GM21786 (cell line): ENCODE data around the gene COL19A1.

ENCODE experiments used
- ATAC-seq: cut with Tn5 transposase; IDR thresholded peaks from one replicate; pipeline ENCODE4 v1.9.1; 2021; ENCODE audit not compliant: unreplicated experiment

Gene COL19A1

DNA sequence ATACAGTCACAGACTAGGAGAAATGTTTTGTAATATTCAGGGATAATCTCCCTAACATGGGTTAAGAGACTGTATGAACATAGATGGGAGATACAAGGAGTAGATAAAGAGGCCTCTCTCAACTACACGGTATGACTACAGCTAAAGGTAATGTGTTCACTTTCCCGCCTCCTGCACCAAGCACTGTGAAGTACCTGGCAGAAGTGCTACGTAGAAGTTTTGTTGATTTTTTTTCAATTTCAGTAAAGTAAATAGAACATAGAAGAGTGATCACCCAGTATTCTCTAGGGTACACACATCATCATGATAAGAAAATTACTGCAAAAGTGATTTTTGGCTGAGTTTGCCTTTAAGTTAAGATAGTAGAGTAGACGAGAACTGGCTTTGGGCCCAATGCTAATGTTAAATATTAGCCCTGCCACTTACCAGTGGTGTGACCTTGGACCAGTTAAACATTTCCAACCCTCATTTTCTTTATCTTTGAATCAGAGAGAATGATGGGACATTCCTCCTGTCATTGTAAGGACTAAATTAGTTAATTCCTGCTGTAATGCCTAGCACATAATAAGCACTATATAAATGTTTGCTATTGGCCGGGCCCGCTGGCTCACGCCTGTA, 253.0 kb downstream of the COL19A1 start:
- no peak for ATAC-seq

DNA sequence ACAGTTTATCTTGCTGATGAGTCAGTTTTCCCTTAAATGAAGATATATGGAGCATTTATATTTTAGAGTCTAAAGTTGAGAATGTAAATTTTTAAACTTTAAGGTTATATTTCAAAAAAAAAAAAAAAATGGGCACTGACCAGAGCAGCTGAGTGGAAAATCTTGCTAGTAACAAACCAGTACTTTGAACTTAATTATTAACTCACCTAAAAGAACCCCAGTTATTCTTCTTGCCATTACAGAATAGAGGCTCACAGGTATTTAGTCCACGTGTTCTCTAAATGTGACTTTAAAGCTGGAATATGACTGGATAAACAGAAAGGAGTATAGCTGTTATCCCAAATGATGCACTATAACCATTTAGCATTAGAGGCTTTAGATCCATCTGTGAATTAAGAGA, 258.1 kb downstream of the COL19A1 start:
- peak; percentile 51 for ATAC-seq

DNA sequence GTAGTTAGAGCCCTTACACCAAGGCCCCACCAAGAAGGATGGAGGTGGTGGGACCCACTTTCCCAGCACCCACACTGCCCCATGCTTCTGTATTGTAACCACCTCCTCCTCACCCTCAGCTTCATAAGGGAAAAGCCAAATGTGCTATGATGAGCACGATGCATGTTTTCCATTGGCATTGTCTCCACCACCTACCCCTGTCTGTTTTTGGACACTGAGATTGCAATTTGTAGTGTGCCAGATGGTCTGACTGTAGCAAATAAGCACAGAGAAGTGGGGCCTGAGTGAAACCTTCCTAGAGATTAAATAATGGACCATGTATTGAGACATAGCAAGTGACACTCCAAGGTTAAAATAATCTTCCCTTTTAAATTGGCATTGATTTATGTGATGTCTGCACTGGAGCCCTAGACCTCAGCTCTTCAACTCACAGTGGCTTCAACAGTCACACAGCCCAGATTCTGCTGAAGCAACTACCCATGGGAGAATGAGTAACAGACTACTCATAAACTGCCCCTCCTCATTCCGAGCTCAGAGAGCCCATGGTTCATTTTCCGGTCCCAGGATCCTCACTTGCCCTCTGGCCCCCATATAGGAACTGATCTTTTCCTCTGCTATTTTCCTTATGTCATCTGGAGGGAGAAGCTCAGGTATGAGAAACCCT, 258.7 kb downstream of the COL19A1 start:
- no peak for ATAC-seq

DNA sequence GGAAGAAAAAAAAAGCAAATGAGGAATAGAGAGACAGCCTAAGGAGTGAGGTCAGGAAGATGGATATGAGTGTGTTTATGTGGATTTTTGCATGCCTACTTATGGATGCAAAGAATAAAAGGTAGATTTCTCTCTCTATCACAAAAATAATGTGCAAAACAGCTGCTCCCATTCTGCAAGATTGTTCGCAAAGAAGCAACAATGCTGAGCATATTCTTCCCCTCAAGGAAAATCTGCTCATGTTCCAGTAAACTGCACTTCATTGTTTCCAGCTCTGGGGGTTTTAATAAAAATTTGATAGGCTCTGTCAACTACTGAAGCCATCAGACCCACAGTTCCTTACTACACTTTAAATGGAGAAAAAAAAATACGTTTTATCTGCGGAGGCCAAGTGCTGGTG, 259.2 kb downstream of the COL19A1 start:
- ATAC-seq = no peak

DNA sequence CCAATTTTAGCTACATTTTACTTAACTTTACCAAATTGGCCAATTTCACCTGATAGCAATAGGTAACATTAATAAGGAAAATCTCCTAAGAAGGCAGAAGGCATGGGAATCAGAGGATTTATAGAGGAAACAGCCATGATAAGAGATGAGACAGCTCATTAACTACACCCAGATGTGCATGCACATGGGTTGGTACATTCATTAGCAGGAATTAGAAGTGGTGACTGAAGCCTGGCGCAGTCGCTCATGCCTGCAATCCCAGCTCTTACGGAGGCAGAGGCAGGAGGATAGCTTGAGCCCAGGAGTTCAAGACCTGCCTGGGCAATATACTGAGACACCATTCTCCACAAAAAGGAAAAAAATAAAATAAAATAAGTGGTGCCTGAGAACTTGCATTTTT, 263.0 kb downstream of the COL19A1 start:
- no peak for ATAC-seq

DNA sequence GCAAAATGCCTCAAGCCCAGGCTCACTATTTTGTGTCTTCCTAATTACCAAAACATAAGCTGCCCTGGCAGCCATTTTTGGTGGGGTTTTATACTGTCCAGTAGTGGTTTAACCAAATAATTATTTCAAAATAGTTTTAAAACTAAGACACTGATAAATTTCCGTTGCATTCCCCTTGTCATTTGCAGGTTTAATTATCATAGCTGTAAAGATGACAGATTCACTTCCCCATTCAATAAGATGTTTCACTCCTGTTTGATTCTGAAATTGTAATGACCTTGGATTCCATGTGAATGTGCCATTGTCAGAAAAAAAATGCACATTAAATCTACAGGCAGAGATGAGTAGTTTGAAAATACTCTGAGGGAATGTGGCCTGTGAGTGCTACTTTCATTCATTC, 264.5 kb downstream of the COL19A1 start:
- no peak for ATAC-seq

DNA sequence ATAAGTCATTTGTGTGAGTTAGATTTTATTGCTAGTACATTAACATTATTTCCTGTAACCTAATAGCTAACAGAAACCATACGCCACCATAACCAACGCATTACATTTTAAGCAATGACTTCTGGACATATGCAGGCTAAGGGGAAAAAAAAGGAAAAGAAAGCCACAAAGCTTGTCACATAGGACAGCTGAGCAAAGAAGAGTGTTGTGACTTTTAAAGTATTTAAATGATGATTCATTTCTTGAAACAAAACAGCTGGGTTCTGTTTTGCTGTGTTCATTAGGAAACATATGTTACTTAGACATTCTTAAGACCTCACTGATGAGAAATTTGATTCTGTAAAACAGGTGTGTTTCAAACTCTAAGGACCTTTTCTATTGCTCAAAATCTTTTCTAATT, 265.2 kb downstream of the COL19A1 start:
- peak; percentile 96 for ATAC-seq

DNA sequence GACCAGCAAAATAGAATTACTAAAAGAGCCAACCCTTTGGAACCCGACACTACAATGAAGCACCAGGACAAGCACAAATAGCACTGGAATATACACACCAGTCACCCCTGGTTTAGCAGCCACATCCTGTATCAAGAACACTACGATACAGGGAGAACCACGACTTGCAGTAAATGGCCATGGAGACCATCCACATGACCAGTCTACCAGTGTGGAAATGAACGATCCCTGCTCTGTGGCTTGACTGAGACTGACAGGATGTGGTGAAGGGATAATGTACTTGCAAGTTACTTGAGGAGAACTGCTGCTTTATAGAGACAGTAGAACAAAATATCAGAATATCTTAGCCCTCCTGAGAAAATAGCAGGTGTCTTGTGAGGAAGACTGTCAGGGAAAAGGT, 266.9 kb downstream of the COL19A1 start:
- no peak for ATAC-seq

DNA sequence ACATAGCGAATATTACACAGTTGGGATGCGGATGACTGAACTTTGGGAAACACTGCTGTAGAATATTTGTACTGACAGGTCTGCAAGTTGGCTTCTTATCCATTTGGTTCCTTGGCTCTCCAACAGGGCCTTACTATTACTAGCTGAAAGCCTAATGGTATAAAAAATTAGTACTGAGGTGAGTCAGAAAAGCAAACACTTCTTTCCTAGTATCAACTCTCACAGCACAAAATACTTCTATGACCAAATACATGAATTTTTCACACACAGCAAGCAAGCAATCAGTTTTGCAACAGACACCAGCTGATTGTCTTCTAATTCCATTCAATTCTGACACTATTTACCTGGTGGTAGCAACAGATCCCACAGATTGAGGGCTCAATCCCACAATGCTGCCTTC, 268.2 kb downstream of the COL19A1 start:
- no peak for ATAC-seq

DNA sequence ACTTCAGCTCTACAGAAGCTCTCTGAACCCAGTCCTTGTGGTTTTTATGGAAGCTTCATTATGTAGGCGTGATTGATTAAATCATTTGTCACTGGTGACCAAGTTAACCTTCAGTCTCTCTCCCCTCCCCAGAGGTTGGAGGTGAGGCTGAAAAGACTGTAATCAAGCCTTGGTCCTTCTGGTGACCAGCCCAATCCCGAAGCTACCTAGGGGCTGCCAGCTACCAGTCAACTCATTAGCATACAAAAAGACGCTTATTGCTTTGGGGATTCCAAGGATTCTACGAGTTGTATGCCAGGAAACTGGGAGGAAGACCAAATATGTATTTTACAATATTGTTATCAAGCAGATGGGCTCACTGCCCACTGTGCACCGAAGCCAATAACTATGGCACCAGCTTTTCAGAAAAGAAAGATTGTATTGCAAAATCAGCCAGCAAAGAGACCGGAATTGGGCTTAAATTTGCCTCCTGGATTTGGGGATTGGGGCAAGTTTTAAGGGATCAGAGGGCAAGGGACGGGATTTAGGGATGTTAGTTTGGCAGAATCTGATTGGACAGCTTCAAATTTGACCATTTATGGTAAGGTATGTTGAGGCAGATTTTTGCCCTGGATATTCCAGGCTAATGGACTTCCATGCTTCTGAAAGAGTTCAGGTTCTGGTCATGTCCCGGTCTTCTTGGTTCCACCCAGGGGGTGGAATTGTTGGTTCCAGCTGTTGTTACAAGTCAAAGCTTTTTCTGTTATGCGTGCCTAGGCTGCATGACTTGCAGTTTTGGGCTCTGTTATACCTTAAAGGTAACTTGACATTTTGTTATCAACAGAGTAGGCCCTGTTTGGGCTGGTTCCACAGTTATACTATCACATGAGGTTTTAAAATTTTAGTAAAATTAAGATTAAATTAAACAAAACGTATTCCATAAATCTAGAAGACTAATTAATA, 269.1 kb downstream of the COL19A1 start:
- ATAC-seq = no peak

DNA sequence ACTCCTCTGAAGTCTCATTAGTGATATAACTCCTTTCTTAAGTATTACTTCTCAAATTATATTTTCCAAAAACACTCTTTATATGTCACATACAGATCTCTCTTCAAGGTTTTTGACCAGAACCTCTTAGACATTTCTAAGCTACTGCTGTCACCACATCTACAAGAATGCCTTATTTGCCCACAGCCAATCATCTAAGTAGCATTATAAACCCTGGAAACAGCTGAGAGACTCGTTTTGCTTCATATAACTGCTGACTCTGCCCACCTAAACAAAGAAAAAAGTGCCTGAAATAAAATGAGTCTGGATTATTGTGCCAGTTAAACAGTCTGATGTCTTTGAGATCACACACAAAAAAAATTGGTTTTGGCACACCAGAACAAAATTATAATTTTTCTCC, 270.6 kb downstream of the COL19A1 start:
- ATAC-seq = no peak

DNA sequence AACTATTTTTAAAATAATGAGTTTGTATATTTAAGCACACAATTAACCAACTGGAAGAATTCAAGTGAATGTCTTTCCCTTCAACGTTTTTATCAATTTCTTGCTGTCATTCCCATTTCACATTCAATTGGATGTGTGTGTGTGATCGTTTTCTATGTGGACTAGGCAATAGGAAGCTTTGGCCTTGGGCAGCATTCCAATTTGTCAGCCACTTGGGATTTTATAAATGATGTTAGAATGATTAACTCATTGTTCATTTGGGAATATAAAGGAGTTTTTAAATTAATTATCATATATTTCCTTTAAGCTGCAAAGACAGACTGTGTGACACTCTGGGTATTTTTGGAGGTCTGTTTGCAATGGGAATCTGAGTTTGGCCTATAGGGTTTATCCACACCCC, 274.1 kb downstream of the COL19A1 start:
- no peak for ATAC-seq

DNA sequence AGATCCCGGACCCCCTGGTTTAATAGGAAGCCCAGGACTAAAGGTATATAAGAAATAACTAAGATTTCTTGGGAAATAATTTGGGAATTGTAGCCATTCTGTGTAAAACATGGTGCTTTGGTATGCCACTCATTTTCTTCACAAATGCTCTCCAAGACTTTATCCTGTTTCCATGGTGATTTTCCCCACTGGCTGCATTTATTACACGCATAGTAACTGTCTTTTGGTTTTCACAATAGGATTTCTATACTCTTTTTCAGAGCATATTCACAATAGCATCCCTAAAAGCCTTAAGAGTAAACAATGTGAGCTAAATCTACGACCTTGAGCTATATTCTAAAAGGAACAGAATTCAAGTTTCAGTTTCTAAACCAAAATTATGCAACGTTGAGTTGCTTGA, 275.7 kb downstream of the COL19A1 start:
- no peak for ATAC-seq

DNA sequence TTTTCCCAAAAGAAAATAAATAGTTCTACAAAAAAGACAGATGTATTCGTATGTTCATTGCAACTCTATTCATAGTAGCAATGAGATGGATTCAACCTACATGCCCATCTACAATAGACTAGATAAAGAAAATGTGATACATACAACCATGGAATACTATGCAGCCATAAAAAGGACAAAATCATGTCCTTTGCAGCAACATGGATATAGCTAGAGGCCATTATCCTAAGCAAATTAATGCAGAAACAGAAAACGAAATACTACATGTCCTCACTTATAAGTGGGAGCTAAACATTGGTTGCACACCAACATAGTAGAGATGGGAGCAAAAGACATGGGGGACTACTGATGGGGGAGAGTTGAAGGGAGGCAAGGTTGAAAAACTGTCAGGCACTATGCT, 278.8 kb downstream of the COL19A1 start:
- ATAC-seq = no peak

DNA sequence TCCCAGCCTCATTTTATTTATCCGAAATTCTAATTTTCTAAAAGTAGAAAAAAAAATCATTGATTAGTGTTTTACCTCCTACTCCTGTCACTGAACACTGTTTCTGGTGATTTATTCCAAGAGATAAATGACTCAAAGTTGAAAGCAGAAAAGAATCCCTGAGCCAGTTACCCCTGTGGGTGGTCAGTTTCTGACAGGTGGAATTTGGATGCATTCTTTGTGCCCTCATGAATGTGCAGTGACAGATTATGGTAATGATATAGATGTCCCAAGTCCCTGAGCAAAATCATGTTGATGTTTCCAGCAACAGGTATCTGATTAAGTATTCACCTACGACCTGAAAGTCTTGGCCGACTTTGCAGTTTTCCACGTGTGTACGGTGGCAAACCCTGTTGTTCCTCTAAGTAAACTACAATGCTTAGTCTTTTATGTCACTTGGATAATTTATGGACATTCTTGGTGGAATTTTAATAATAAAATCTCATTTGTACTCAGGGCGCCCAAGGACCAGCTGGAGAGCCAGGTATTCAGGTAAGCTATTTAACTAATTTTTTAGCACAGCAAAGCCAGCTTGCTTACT, 282.9 kb downstream of the COL19A1 start:
- ATAC-seq = no peak

DNA sequence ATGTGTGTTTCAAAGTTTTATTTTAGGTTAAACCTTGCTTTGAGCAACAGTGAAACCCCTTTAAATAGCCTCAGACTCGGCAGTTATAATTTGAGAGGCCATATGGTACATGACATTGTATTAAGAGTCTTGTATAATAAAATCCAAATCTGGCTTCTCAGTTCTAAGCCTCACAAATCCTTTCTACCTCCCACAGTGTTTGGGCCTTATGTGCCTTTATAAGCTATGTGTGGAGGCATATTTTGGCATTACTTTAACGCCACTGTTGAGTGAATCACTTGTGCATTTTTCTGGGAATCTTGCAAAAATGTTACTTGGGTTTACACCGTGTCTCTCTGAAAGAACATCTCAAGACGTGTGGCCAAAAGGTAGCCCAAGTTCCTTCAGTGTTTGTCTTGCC, 284.2 kb downstream of the COL19A1 start:
- ATAC-seq = no peak

DNA sequence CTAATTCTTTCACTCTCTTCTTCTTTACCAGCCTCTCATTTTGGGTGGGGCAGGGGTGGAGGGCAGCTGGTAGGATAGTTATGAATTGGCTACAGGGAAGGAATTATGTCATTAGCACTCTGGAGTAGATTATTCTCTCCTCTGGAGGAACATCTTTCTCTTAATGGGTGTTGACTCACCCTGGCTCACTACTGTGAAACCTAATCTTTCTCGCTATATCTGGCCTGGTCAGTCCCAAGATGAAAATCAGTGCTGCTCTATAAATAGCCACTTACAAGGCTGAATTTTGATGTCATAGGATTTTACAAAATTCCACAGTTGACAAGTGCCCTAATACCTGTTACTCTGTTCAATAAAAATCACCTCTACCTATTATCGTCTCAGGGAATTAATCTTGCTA, 285.3 kb downstream of the COL19A1 start:
- no peak for ATAC-seq

DNA sequence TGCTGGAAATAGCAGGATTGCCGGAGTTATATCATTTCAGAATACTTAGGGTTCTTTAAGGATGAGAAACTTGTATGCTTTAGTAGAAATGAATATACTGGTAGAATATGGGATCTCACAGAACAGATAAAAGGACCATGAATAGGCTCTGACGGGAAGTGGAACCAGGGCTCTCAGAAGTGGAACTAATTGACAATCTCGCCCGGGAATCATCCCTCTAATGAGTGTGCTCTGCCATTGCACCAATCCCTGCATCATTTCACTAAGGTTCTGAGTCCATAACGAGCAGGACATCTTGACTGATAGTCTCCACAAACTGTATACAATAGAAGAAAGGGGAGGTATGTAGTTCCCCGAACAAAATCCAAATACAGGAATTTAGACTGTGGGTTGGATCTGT, 286.4 kb downstream of the COL19A1 start:
- no peak for ATAC-seq

DNA sequence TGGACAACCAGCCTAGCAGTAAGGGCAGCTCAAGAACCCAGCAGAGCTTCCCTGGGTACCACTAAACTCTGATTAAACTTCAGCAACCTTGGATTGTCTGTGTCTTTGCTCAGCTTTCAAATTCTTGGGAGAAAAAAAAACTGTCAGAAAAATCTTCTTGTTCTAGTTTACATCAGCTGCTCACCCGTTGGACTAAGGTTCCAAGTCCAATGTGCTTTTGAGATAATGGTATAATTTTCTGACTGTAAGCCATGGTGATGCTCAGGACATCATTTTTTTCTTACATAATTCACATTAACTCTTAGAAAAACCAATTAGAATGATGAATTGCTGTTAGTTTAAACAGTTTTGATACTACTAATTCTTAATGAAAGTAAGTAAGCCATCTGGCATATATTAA, 290.7 kb downstream of the COL19A1 start:
- no peak for ATAC-seq

DNA sequence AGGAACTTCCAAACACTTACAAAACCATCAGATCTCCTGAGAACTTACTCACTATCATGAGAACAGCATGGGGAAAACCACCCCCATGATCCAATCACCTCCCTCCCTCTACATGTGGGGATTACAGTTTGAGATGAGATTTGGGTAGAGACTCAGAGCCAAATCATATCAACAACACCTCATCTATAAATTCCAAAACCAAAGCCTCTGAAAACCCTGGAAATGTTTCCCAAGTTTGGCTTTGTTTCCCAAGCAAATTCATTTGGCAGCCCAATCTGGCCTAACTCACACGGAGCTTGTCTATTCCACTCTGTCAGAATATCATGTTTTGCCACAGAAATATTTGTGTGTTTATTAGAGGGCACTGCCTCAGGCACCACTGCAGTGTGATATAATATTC, 293.9 kb downstream of the COL19A1 start:
- ATAC-seq = no peak

DNA sequence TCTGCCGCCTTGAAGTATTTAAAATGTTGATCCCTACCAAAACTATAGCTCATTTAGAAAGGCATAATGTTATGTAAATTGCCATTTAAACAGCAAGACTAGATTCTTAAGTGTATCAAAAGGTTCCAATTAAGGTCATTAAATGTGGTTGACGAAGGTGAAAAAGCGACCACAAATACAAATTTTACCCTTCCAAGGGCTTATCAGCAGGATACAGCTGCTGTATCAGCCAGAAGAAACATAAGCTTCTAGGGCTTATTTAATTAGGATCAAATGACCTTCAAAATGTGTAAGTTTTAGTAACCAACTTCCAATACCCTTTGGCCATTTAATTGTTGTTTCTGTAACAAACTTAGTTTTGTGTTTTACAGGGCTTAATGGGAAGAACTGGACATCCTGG, 296.6 kb downstream of the COL19A1 start:
- no peak for ATAC-seq

DNA sequence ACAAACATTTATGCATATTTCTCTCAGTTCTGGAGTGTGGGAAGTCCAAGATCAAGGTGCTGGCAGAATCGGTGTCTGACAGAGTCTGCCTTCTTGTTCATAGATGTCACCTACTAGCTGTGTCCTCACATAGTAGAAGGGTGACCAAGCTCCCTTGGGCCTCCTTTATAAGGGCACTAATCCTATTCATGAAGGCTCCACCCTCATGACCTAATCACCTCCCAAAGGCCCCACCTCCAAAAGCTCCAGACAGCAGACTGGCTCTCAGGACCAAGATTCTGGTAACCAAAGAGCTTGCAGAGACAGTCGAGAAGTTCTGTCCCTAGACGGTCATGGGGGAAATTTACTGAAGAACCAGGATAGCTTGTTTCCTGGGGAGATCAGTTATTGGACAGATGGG, 297.4 kb downstream of the COL19A1 start:
- ATAC-seq = no peak
